Fibroblast of villous mesenchyme (primary cell): ENCODE data around the gene TPSB2. TPM values are rescaled to one million over a fixed set of nuclear protein-coding genes. Genes with fewer than 3 reads are reported as not detected.

Source experiments
- DNase-seq: peaks from one replicate; pipeline ENCODE4 v3.0.0-alpha.2; 2010; ENCODE audit warnings: low read depth
- H3K4me3 ChIP-seq: 2 replicates; pipeline ENCODE4 v1.5.1; 2011; ENCODE audit warnings: low read depth, mild to moderate bottlenecking, low read length
- total RNA-seq: library from RNA; depleted of rRNA; stranded (reverse); fragments of >200 nt; gene quantifications from 2 replicates; pipeline ENCODE4 v1.2.3, GENCODE V29; 2012
- TF ChIP-seq, protein P1 (sequence below): IDR thresholded peaks from 2 replicates; pipeline ENCODE4 v1.5.1; 2012; ENCODE audit warnings: low read depth, mild to moderate bottlenecking, low read length; ENCODE audit not compliant: insufficient read depth

TPSB2 gene
- total RNA-seq, 1 donor, result not detected

DNA sequence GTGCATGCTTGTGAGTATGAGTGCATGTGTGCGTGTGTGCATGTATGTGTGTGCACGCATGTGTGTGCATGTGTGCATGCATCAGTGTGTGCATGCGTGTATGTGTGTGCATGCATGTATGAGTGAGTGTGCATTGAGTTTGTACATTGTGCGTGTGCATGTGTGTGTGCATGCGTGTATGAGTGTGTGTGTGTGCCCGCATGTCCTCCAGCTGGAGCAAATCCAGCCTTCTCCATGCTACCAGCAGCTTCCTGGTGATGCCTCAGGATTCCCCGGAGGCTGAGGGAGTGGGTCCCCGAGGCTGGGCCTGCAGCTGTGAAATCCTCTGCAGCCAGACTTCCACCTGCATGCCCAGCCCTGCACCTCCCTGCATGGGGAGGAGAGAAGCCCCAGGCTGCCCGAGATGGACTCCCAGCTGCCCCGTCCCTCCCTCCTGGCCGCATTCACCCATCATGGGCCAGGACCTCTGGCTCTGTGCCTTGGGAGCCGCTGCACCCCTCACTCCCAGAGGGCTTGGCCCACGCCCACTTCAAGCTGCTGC, 35.2 kb upstream of the TPSB2 start:
- DNase-seq, result no peak
- no peak overlapping the region for H3K4me3 ChIP-seq
- TF ChIP-seq, protein P1, sequence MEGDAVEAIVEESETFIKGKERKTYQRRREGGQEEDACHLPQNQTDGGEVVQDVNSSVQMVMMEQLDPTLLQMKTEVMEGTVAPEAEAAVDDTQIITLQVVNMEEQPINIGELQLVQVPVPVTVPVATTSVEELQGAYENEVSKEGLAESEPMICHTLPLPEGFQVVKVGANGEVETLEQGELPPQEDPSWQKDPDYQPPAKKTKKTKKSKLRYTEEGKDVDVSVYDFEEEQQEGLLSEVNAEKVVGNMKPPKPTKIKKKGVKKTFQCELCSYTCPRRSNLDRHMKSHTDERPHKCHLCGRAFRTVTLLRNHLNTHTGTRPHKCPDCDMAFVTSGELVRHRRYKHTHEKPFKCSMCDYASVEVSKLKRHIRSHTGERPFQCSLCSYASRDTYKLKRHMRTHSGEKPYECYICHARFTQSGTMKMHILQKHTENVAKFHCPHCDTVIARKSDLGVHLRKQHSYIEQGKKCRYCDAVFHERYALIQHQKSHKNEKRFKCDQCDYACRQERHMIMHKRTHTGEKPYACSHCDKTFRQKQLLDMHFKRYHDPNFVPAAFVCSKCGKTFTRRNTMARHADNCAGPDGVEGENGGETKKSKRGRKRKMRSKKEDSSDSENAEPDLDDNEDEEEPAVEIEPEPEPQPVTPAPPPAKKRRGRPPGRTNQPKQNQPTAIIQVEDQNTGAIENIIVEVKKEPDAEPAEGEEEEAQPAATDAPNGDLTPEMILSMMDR, result no peak

DNA sequence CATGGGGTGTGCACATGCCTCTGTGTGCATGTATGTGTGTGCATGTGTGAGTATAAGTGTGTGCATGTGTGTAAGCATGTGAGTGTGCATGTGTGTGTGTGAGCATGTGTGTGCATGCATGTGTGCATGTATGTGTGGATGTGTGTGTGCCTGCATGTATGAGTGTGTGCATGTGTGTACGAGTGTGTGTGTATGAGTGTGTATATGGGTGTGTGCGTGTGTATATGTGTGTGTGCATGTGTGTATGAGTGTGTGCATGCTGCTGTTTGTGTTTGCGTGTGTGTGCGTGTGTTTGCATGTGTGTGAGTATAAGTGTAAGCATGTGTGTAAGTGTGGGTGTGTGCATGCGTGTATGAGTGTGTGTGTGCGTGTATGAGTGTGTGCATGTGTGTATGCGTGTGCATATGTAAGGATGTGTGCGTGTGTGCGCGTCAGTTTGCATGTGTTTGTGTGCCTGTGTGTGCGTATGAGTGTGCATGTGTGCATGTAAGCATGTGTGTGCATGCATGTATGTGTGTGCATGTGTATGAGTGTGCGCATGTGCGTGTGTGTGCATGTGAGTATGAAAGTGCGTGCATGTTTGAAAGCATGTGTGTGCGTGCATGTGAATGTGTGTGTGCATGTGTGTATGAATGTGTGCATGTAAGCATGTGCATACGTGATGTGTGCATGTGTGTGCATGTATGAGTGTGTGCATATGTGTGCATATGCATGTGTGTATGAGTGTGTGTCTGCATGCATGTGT, 34.5 kb upstream of the TPSB2 start:
- TF ChIP-seq, protein P1, result no peak
- H3K4me3 ChIP-seq, result no peak overlapping the region
- no peak for DNase-seq

- TF ChIP-seq, protein P1, result no peak
- DNase-seq, result no peak
- H3K4me3 ChIP-seq, result no peak overlapping the region
Measured at GRCh38 chr16:1263591-1264344, 33.8 kb upstream of the TPSB2 start.

- TF ChIP-seq, protein P1, result no peak
- no peak for DNase-seq
- no peak overlapping the region for H3K4me3 ChIP-seq
Measured at GRCh38 chr16:1262846-1263221, 32.9 kb upstream of the TPSB2 start.

DNA sequence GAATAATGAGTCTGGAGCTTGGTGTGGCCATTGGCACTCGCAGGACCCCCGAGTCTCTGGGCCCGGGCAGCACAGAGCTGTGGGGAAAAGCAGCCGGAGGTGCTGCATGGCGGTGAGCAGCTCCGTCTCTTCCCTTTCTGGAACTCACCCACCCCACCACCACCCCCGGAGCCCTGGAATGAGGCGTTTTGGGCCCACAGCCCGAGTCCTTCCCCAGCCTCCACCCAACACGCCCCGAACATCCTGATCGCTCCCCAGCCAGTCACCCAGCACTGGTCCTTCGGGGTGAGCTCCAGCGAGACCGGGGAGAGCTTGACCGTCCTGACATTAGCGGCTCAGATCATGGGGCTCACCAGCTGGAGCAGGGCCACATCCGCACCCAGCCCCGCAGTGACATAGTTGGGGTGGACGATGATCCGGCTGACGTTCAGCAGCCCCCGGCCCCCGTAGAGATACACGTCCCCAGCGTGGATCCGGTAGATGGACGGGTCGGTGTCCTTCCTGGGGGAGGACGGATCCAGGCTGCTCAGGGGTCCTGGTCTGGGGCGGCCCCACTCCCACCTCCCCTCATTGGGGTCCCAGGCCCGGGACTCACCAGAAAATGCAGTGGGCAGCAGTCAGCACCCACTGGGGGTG, 32.3 kb upstream of the TPSB2 start:
- TF ChIP-seq, protein P1, result no peak
- DNase-seq, result no peak
- no peak overlapping the region for H3K4me3 ChIP-seq

GRCh38 chr16:1261131-1261892, 31.3 kb upstream of the TPSB2 start:
- DNase-seq, result no peak
- H3K4me3 ChIP-seq, result no peak overlapping the region
- TF ChIP-seq, protein P1, result no peak
